ENCODE measurements around the gene MGLL.

Gene MGLL

GRCh38 chr3:127771746-127772145 is 50.6 kb downstream of the MGLL start:
- Mint-ChIP-seq H3K27me3 (peaks cover 7% of the 10 kb centered on the region), H3K36me3 (ENCODE audit: insufficient read depth) (no peaks in the 10 kb centered on the region), H3K4me3 (no peak overlapping the region), H3K4me1 (no peaks in the 10 kb centered on the region), H3K9me3 (no peaks in the 10 kb centered on the region), H3K27ac (ENCODE audit: low read depth) (no peak overlapping the region)
- ATAC-seq (replicated peaks; ENCODE audit: extremely low read depth, poor library complexity, severe bottlenecking): no peak
- no peak for DNase-seq (ENCODE audit: low spot score in 2 of 2)

- DNase-seq (ENCODE audit: low spot score in 2 of 2): no peak
- H3K9me3 Mint-ChIP-seq: no peaks in the 10 kb centered on the region
- no peak overlapping the region for H3K4me3 Mint-ChIP-seq
- no peaks in the 10 kb centered on the region for H3K36me3 Mint-ChIP-seq (ENCODE audit: insufficient read depth)
- ATAC-seq (replicated peaks; ENCODE audit: extremely low read depth, poor library complexity, severe bottlenecking): no peak
- peaks cover 16% of the 10 kb centered on the region for H3K27me3 Mint-ChIP-seq
- H3K27ac Mint-ChIP-seq (ENCODE audit: low read depth): no peak overlapping the region
- H3K4me1 Mint-ChIP-seq: no peaks in the 10 kb centered on the region
Observed at GRCh38 chr3:127770671-127771355, 51.5 kb downstream of the MGLL start.

GRCh38 chr3:127769284-127770081 is 52.8 kb downstream of the MGLL start:
- ATAC-seq (replicated peaks; ENCODE audit: extremely low read depth, poor library complexity, severe bottlenecking) (no peak), DNase-seq (ENCODE audit: low spot score in 2 of 2) (no peak)
- peaks cover 28% of the 10 kb centered on the region for H3K27me3 Mint-ChIP-seq
- peaks cover 7% of the 10 kb centered on the region for H3K4me1 Mint-ChIP-seq
- no peak overlapping the region for H3K4me3 Mint-ChIP-seq
- no peaks in the 10 kb centered on the region for H3K36me3 Mint-ChIP-seq (ENCODE audit: insufficient read depth)
- no peak overlapping the region for H3K27ac Mint-ChIP-seq (ENCODE audit: low read depth)
- no peaks in the 10 kb centered on the region for H3K9me3 Mint-ChIP-seq

- DNase-seq (ENCODE audit: low spot score in 2 of 2) (no peak), ATAC-seq (replicated peaks; ENCODE audit: extremely low read depth, poor library complexity, severe bottlenecking) (no peak)
- peaks cover 7% of the 10 kb centered on the region for H3K4me1 Mint-ChIP-seq
- H3K9me3 Mint-ChIP-seq: no peaks in the 10 kb centered on the region
- H3K27ac Mint-ChIP-seq (ENCODE audit: low read depth): no peak overlapping the region
- H3K36me3 Mint-ChIP-seq (ENCODE audit: insufficient read depth): no peaks in the 10 kb centered on the region
- no peak overlapping the region for H3K4me3 Mint-ChIP-seq
- H3K27me3 Mint-ChIP-seq: peaks cover 38% of the 10 kb centered on the region
Observed at GRCh38 chr3:127768346-127769008, 53.8 kb downstream of the MGLL start.

GRCh38 chr3:127767126-127767525 is 55.2 kb downstream of the MGLL start:
- Mint-ChIP-seq H3K4me1 (peaks cover 10% of the 10 kb centered on the region), H3K27me3 (peaks cover 40% of the 10 kb centered on the region), H3K27ac (ENCODE audit: low read depth) (no peak overlapping the region), H3K36me3 (ENCODE audit: insufficient read depth) (no peaks in the 10 kb centered on the region), H3K4me3 (no peak overlapping the region), H3K9me3 (no peaks in the 10 kb centered on the region)
- DNase-seq (ENCODE audit: low spot score in 2 of 2) (no peak), ATAC-seq (replicated peaks; ENCODE audit: extremely low read depth, poor library complexity, severe bottlenecking) (no peak)

- Mint-ChIP-seq H3K4me3 (no peak overlapping the region), H3K27ac (ENCODE audit: low read depth) (no peak overlapping the region), H3K27me3 (peaks cover 40% of the 10 kb centered on the region), H3K9me3 (no peaks in the 10 kb centered on the region), H3K36me3 (ENCODE audit: insufficient read depth) (no peaks in the 10 kb centered on the region), H3K4me1 (peaks cover 12% of the 10 kb centered on the region)
- DNase-seq (ENCODE audit: low spot score in 2 of 2): no peak
- no peak for ATAC-seq (replicated peaks; ENCODE audit: extremely low read depth, poor library complexity, severe bottlenecking)
Observed at GRCh38 chr3:127765735-127766134, 56.6 kb downstream of the MGLL start.

GRCh38 chr3:127764841-127765362 is 57.4 kb downstream of the MGLL start:
- no peak for ATAC-seq (replicated peaks; ENCODE audit: extremely low read depth, poor library complexity, severe bottlenecking)
- no peak overlapping the region for H3K27ac Mint-ChIP-seq (ENCODE audit: low read depth)

GRCh38 chr3:127764301-127764700 is 58.0 kb downstream of the MGLL start:
- Mint-ChIP-seq H3K4me1 (peaks cover 12% of the 10 kb centered on the region), H3K36me3 (ENCODE audit: insufficient read depth) (no peaks in the 10 kb centered on the region), H3K27me3 (peaks cover 40% of the 10 kb centered on the region), H3K4me3 (no peak overlapping the region), H3K9me3 (no peaks in the 10 kb centered on the region), H3K27ac (ENCODE audit: low read depth) (no peak overlapping the region)
- no peak for ATAC-seq (replicated peaks; ENCODE audit: extremely low read depth, poor library complexity, severe bottlenecking)
- no peak for DNase-seq (ENCODE audit: low spot score in 2 of 2)

More at GRCh38 chr3:127764841-127765362, 57.4 kb downstream of the MGLL start:
- no peaks in the 10 kb centered on the region for H3K36me3 Mint-ChIP-seq (ENCODE audit: insufficient read depth)
- DNase-seq (ENCODE audit: low spot score in 2 of 2): no peak
- H3K27me3 Mint-ChIP-seq: peaks cover 40% of the 10 kb centered on the region
- H3K9me3 Mint-ChIP-seq: no peaks in the 10 kb centered on the region
- H3K4me1 Mint-ChIP-seq: peaks cover 12% of the 10 kb centered on the region
- H3K4me3 Mint-ChIP-seq: no peak overlapping the region

GRCh38 chr3:127763816-127764215 is 58.5 kb downstream of the MGLL start:
- ATAC-seq (replicated peaks; ENCODE audit: extremely low read depth, poor library complexity, severe bottlenecking): no peak
- no peaks in the 10 kb centered on the region for H3K36me3 Mint-ChIP-seq (ENCODE audit: insufficient read depth)

GRCh38 chr3:127763337-127763736 is 59.0 kb downstream of the MGLL start:
- Mint-ChIP-seq H3K27ac (ENCODE audit: low read depth) (no peak overlapping the region), H3K36me3 (ENCODE audit: insufficient read depth) (no peaks in the 10 kb centered on the region), H3K4me1 (peaks cover 12% of the 10 kb centered on the region), H3K4me3 (no peak overlapping the region), H3K27me3 (peaks cover 40% of the 10 kb centered on the region), H3K9me3 (no peaks in the 10 kb centered on the region)
- no peak for ATAC-seq (replicated peaks; ENCODE audit: extremely low read depth, poor library complexity, severe bottlenecking)
- no peak for DNase-seq (ENCODE audit: low spot score in 2 of 2)

More at GRCh38 chr3:127763816-127764215, 58.5 kb downstream of the MGLL start:
- H3K9me3 Mint-ChIP-seq: no peaks in the 10 kb centered on the region
- peaks cover 40% of the 10 kb centered on the region for H3K27me3 Mint-ChIP-seq
- H3K4me1 Mint-ChIP-seq: peaks cover 12% of the 10 kb centered on the region
- DNase-seq (ENCODE audit: low spot score in 2 of 2): no peak
- no peak overlapping the region for H3K27ac Mint-ChIP-seq (ENCODE audit: low read depth)
- no peak overlapping the region for H3K4me3 Mint-ChIP-seq

GRCh38 chr3:127762787-127763105 is 59.6 kb downstream of the MGLL start:
- Mint-ChIP-seq H3K27me3 (peaks cover 40% of the 10 kb centered on the region), H3K4me1 (peaks cover 12% of the 10 kb centered on the region), H3K4me3 (no peak overlapping the region), H3K9me3 (no peaks in the 10 kb centered on the region), H3K36me3 (ENCODE audit: insufficient read depth) (no peaks in the 10 kb centered on the region), H3K27ac (ENCODE audit: low read depth) (no peak overlapping the region)
- DNase-seq (ENCODE audit: low spot score in 2 of 2): no peak
- no peak for ATAC-seq (replicated peaks; ENCODE audit: extremely low read depth, poor library complexity, severe bottlenecking)

GRCh38 chr3:127762077-127762786 is 60.1 kb downstream of the MGLL start:
- Mint-ChIP-seq H3K27ac (ENCODE audit: low read depth) (no peak overlapping the region), H3K36me3 (ENCODE audit: insufficient read depth) (no peaks in the 10 kb centered on the region), H3K9me3 (no peaks in the 10 kb centered on the region), H3K27me3 (peaks cover 39% of the 10 kb centered on the region), H3K4me3 (peak overlapping the region; percentile 42), H3K4me1 (peaks cover 12% of the 10 kb centered on the region)
- ATAC-seq (replicated peaks; ENCODE audit: extremely low read depth, poor library complexity, severe bottlenecking) (no peak), DNase-seq (ENCODE audit: low spot score in 2 of 2) (no peak)
